Forelimb muscle (tissue), 1 donor: ENCODE results near the gene FAM3B. TPM values are rescaled to one million over a fixed set of nuclear protein-coding genes. Genes with fewer than 3 reads are reported as not detected.

Source experiments
- DNase-seq: peaks from one replicate; pipeline ENCODE4 v3.0.0-alpha.2; 2013; ENCODE audit warnings: low read depth
- polyA plus RNA-seq: library from polyadenylated mRNA; unstranded; fragments of 120-200 nt; gene quantifications from one replicate; pipeline ENCODE4 v1.2.1, GENCODE V29; 2013; ENCODE audit not compliant: insufficient read length

Gene FAM3B
- polyA plus RNA-seq, 1 donor, result 0.18 TPM

GRCh38 chr21:41367945-41368734 is 51.5 kb downstream of the FAM3B start:
- no peak for DNase-seq

- DNase-seq, result no peak
Observed at GRCh38 chr21:41368735-41369104, 52.1 kb downstream of the FAM3B start.

GRCh38 chr21:41369105-41369919 is 52.7 kb downstream of the FAM3B start:
- no peak for DNase-seq

- no peak for DNase-seq
Observed at GRCh38 chr21:41369920-41370839, 53.6 kb downstream of the FAM3B start.

GRCh38 chr21:41370840-41371684 is 54.5 kb downstream of the FAM3B start:
- no peak for DNase-seq

- no peak for DNase-seq
Observed at GRCh38 chr21:41371685-41372030, 55.1 kb downstream of the FAM3B start.

- DNase-seq, result no peak
Observed at GRCh38 chr21:41373253-41373652, 56.7 kb downstream of the FAM3B start.

- no peak for DNase-seq
Observed at GRCh38 chr21:41373763-41374162, 57.2 kb downstream of the FAM3B start.

- no peak for DNase-seq
Observed at GRCh38 chr21:41374177-41374712, 57.6 kb downstream of the FAM3B start.

GRCh38 chr21:41374867-41375533 is 58.4 kb downstream of the FAM3B start:
- no peak for DNase-seq

- DNase-seq, result no peak
Observed at GRCh38 chr21:41375875-41376274, 59.3 kb downstream of the FAM3B start.

- no peak for DNase-seq
Observed at GRCh38 chr21:41377715-41378114, 61.1 kb downstream of the FAM3B start.

GRCh38 chr21:41378849-41379248 is 62.2 kb downstream of the FAM3B start:
- DNase-seq, result no peak

- DNase-seq, result no peak
Observed at GRCh38 chr21:41379901-41380300, 63.3 kb downstream of the FAM3B start.

- no peak for DNase-seq
Observed at GRCh38 chr21:41381731-41382130, 65.1 kb downstream of the FAM3B start.

GRCh38 chr21:41387042-41387819 is 70.6 kb downstream of the FAM3B start:
- DNase-seq, result no peak

- DNase-seq, result no peak
Observed at GRCh38 chr21:41387824-41388223, 71.2 kb downstream of the FAM3B start.

- DNase-seq, result no peak
Observed at GRCh38 chr21:41388259-41388658, 71.7 kb downstream of the FAM3B start.

- DNase-seq, result no peak
Observed at GRCh38 chr21:41390043-41390639, 73.5 kb downstream of the FAM3B start.
